H1 (cell line): ENCODE data around the gene SND1.

Source experiments
- ATF3 ChIP-seq: IDR thresholded peaks from 2 replicates; pipeline ENCODE4 v1.6.1; 2011; ENCODE audit warnings: low read depth, mild to moderate bottlenecking, low read length; ENCODE audit not compliant: insufficient read depth
- CTCF ChIP-seq, 3 experiments: IDR thresholded peaks; 1 replicate in 2 of 3; 2 replicates in 1 of 3; pipeline versions ENCODE4 v1.5.1 to v1.6.1; 2011; ENCODE audit warnings: low read length in 3 of 3, mild to moderate bottlenecking in 3 of 3, inconsistent platforms in 2 of 3, low read depth in 1 of 3, moderate library complexity in 1 of 3; ENCODE audit not compliant: insufficient read depth in 1 of 3; ENCODE audit errors: control extremely low read depth in 1 of 3
- EZH2 ChIP-seq: fragments of 200-600 bp; sonication (generic); IDR thresholded peaks from 2 replicates; pipeline ENCODE4 v1.7.1; 2012; ENCODE audit warnings: low read depth, mild to moderate bottlenecking, moderate library complexity, low read length, inconsistent platforms; ENCODE audit not compliant: severe bottlenecking
- KDM1A ChIP-seq: fragments of 200-600, 300-600 bp; sonication (generic); IDR thresholded peaks from 2 replicates; pipeline ENCODE4 v1.7.1; 2016; ENCODE audit warnings: mild to moderate bottlenecking, low read length, borderline replicate concordance
- MAFK ChIP-seq: IDR thresholded peaks from 2 replicates; pipeline ENCODE4 v1.6.1; 2012; ENCODE audit warnings: low read depth, mild to moderate bottlenecking, improper control_type of control experiment, low read length
- POLR2AphosphoS5 ChIP-seq: IDR thresholded peaks from 2 replicates; pipeline ENCODE4 v1.6.1; 2011; ENCODE audit warnings: low read depth, low read length
- RFX5 ChIP-seq: IDR thresholded peaks from 2 replicates; pipeline ENCODE4 v1.6.1; 2011; ENCODE audit warnings: low read depth, low read length, improper control_type of control experiment, borderline replicate concordance
- SP1 ChIP-seq: IDR thresholded peaks from 2 replicates; pipeline ENCODE4 v1.6.1; 2011; ENCODE audit warnings: low read depth, low read length
- SRF ChIP-seq: IDR thresholded peaks from 2 replicates; pipeline ENCODE4 v1.6.1; 2011; ENCODE audit warnings: mild to moderate bottlenecking, low read depth, low read length, moderate library complexity
- USF2 ChIP-seq: IDR thresholded peaks from 2 replicates; pipeline ENCODE4 v1.6.1; 2011; ENCODE audit warnings: low read length, improper control_type of control experiment
- YY1 ChIP-seq: IDR thresholded peaks from 2 replicates; pipeline ENCODE4 v1.6.1; 2011; ENCODE audit warnings: low read depth, mild to moderate bottlenecking, low read length

- TF ChIP-seq CTCF (IDR thresholded peaks at IDR 0.05; ENCODE audit: control extremely low read depth in 1 of 3, insufficient read depth in 1 of 3, low read depth in 1 of 3, low read length in 3 of 3) (no peak), POLR2AphosphoS5 (no peak), SRF (no peak), KDM1A (no peak), YY1 (no peak), RFX5 (no peak), ATF3 (no peak), USF2 (no peak), SP1 (no peak), EZH2 (no peak), MAFK (no peak)
These were observed 210.5 kb downstream of the SND1 start for GRCh38 chr7:127862525-127862924.
